ENCODE measurements around the gene FZD1. TPM values are rescaled to one million over a fixed set of nuclear protein-coding genes. Genes with fewer than 3 reads are reported as not detected.

FZD1 gene
- total RNA-seq, 2 donors from 2014 or later = 26.6 to 56.9 TPM

DNA sequence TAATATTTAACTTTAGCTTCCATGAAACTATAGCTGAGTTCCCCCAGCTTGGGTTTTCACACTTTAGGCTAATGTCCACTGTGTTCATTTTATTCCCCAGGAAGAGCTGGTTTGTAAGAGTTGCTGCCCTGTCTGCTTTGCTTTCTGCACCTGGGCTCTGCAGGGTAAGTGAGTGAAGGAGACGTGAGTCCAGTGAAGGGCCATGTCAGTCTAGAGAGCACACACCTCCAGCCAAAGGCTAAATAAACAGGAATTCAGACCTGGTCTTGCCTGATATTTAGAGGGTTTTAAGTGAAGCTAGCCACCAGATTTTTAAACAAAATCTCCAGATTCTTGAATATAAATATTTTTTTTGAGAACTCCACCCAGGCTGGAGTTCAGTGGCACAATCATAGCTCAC lies 24.5 kb upstream of the FZD1 start:
- WGBS = 82% methylated on average over 1 of the region's 1 CpG
- H3K27ac ChIP-seq = peak overlapping the region in 1 of 2 donors; percentile 33
- H3K36me3 ChIP-seq = no peaks in the 10 kb centered on the region
- H3K9me3 ChIP-seq = no peaks in the 10 kb centered on the region
- DNase-seq (ENCODE audit: low spot score) = no peak
- no peaks in the 10 kb centered on the region for H3K4me1 ChIP-seq (replicated peaks)
- H3K27me3 ChIP-seq (replicated peaks; ENCODE audit: insufficient read depth) = no peaks in the 10 kb centered on the region
- TF ChIP-seq POLR2AphosphoS5 (IDR thresholded peaks at IDR 0.05) = no peak
- TF ChIP-seq POLR2A (IDR thresholded peaks at IDR 0.05) = no peak
- TF ChIP-seq, protein P1, sequence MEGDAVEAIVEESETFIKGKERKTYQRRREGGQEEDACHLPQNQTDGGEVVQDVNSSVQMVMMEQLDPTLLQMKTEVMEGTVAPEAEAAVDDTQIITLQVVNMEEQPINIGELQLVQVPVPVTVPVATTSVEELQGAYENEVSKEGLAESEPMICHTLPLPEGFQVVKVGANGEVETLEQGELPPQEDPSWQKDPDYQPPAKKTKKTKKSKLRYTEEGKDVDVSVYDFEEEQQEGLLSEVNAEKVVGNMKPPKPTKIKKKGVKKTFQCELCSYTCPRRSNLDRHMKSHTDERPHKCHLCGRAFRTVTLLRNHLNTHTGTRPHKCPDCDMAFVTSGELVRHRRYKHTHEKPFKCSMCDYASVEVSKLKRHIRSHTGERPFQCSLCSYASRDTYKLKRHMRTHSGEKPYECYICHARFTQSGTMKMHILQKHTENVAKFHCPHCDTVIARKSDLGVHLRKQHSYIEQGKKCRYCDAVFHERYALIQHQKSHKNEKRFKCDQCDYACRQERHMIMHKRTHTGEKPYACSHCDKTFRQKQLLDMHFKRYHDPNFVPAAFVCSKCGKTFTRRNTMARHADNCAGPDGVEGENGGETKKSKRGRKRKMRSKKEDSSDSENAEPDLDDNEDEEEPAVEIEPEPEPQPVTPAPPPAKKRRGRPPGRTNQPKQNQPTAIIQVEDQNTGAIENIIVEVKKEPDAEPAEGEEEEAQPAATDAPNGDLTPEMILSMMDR (IDR thresholded peaks at IDR 0.05) = no peak
- H3K4me3 ChIP-seq = no peak overlapping the region
- intact Hi-C loops (cut with DNase I) = no loop called here

DNA sequence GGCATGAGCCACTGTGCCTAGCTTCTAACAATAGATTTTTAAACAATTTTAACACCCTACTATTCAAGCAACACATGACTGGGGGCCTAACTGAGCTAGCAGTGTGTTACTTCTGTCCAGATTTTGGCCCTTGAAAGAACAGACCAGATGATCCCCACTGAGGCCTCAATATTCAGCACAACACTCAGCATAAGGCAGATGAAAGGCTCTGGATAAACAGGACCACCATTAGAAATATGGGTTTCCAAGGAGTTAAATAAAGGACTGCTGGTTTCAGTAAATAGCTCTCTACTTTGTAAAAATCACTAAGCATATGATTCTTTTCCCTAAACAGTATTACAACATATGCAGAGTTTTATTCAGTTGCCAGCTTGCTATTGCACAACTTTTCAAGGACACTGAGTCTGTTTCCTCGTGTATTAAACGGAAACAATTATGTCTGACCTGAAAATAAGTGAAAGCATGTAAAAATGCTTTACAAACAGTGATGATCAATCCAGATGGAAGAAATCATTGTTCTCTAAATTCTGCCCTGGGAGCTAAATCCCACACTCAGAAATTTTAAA lies 23.8 kb upstream of the FZD1 start:
- TF ChIP-seq, protein P1 (IDR thresholded peaks at IDR 0.05) = no peak
- peak; percentile 34 for TF ChIP-seq POLR2AphosphoS5 (IDR thresholded peaks at IDR 0.05)
- Histone ChIP-seq H3K27ac (peak overlapping the region in 1 of 2 donors; percentile 33), H3K4me1 (replicated peaks) (no peaks in the 10 kb centered on the region), H3K4me3 (no peak overlapping the region), H3K27me3 (replicated peaks; ENCODE audit: insufficient read depth) (no peaks in the 10 kb centered on the region), H3K9me3 (no peaks in the 10 kb centered on the region), H3K36me3 (no peaks in the 10 kb centered on the region)
- no peak for DNase-seq (ENCODE audit: low spot score)
- WGBS = 38% methylated on average over 2 of the region's 2 CpGs
- intact Hi-C loops (cut with DNase I) = no loop called here

DNA sequence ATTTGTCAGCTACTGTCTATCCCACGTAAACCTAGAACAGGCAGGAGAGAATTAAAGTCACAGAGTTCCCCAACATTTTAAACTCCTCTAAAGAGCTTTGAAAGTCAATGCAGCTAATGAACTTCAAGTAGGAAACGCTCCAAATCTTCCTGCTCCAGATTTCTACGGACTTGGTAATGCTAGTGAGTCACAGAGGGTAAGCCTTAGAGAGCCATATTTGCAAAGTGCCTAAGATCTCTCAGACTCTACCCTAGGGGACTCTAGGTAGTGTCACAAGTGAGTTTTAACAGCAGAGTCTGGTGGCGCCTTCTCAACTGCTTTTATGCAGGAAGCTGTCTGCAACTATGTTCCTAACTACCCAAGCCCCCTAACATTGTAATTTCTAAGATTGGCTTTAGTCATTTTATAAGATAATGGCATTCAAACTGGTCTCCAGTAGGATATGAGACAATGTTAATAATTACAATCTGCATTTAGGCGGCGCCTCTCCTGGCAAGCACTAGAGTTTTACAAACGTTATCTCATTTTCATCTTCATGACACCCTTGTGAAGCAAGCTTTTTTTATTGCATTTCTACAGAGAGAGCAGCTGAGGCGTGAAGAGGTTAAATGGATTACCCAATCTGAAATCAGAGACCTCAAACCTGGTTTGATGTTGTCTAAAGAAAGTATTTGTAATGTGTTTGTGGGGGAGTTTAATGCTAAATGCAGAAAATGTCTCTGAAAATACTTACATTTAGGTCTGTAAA lies 22.0 kb upstream of the FZD1 start:
- DNase-seq (ENCODE audit: low spot score) = no peak
- no peaks in the 10 kb centered on the region for H3K36me3 ChIP-seq
- intact Hi-C loops (cut with DNase I) = no loop called here
- H3K9me3 ChIP-seq = no peaks in the 10 kb centered on the region
- H3K27ac ChIP-seq = no peak overlapping the region
- no peak for TF ChIP-seq POLR2AphosphoS5 (IDR thresholded peaks at IDR 0.05)
- TF ChIP-seq, protein P1 (IDR thresholded peaks at IDR 0.05) = no peak
- TF ChIP-seq POLR2A (IDR thresholded peaks at IDR 0.05) = no peak
- no peak overlapping the region for H3K4me3 ChIP-seq
- WGBS = 59% methylated on average over 8 of the region's 8 CpGs
- H3K27me3 ChIP-seq (replicated peaks; ENCODE audit: insufficient read depth) = no peaks in the 10 kb centered on the region
- no peaks in the 10 kb centered on the region for H3K4me1 ChIP-seq (replicated peaks)

DNA sequence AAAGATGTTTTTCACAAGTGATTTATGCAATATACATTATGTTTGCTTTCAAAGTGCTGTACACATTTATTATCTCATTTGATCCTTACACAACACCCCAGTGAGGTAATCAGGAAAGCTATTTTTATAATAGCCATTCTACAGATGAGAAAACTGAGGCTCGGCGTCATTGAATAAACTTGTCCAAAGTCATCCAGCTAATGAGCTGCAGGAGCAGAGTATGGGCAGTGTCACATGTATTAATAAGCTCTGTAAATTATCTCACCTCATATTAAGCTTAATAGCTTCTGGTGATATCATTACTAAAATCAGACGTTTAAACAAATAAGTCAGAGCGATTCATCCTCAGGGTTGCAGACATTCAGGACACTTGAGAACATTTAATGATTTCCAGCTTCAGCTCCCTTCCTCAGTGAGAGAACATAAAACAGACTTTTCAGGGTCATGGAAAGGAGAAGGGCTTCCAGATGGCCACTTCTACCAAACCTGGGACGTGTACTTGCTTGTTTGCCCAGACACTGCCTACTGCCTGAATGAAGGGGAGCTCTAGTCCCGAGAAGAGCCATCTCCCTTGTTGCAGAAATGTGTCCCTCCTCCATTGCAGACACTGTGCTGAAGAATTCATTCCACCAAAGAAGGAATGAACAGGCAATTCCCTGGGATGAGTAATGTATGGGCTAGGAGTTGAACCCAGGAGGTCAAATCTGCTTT lies 20.5 kb upstream of the FZD1 start:
- no peak overlapping the region for H3K27ac ChIP-seq
- 63% methylated on average over 6 of the region's 6 CpGs for WGBS
- H3K9me3 ChIP-seq = no peaks in the 10 kb centered on the region
- intact Hi-C loops (cut with DNase I) = no loop called here
- DNase-seq (ENCODE audit: low spot score) = no peak
- no peaks in the 10 kb centered on the region for H3K4me1 ChIP-seq (replicated peaks)
- no peak overlapping the region for H3K4me3 ChIP-seq
- H3K27me3 ChIP-seq (replicated peaks; ENCODE audit: insufficient read depth) = no peaks in the 10 kb centered on the region
- no peaks in the 10 kb centered on the region for H3K36me3 ChIP-seq
- TF ChIP-seq POLR2A (IDR thresholded peaks at IDR 0.05) = no peak
- TF ChIP-seq, protein P1 (IDR thresholded peaks at IDR 0.05) = no peak
